Dendritic cell treated with granulocyte-macrophage colony-stimulating factor and Interleukin-4, amounts not matched to agents 40 ng/mL and 50 ng/mL, for 4 days (primary cell): Measurements from ENCODE around the gene PRPSAP2.

Source experiments
- H3K27ac Mint-ChIP-seq: one replicate; pipeline ENCODE4 v1.8.0; 2022; ENCODE audit warnings: mild to moderate bottlenecking, mixed read lengths
- H3K27me3 Mint-ChIP-seq: one replicate; pipeline ENCODE4 v1.8.0; 2022; ENCODE audit warnings: mild to moderate bottlenecking, mixed read lengths
- H3K36me3 Mint-ChIP-seq: one replicate; pipeline ENCODE4 v1.8.0; 2022; ENCODE audit warnings: low read depth, mixed read lengths
- H3K4me1 Mint-ChIP-seq: one replicate; pipeline ENCODE4 v1.8.0; 2022; ENCODE audit warnings: low read depth, mixed read lengths
- H3K4me3 Mint-ChIP-seq: one replicate; pipeline ENCODE4 v1.8.0; 2022; ENCODE audit warnings: mild to moderate bottlenecking, moderate library complexity, mixed read lengths
- H3K9me3 Mint-ChIP-seq: one replicate; pipeline ENCODE4 v1.8.0; 2022; ENCODE audit warnings: mixed read lengths
- intact Hi-C: fragments of 100-400 bp; cut with micrococcal nuclease; formaldehyde crosslinking; loops from one replicate; pipeline ENCODE4 v1.15.0; 2022

Gene PRPSAP2

DNA sequence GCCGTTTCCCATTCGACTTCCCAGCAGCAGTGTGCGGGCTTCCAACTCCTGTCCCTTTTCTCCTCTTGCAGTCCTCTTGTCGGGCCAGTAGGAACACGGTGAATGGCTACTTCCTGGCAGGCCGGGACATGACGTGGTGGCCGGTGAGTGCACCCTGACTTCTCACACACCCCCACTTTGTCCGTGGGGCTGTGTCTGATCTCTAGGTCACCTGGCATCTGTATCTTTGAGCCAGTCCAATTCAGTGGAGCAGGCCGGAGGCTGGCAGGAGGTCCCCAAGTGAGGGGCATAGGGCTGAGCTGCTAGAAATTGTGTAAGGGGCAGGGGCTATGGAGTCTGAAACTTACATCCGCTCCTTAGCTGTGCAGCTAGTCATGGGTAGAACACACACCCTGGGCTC lies 100.7 kb downstream of the PRPSAP2 start:
- H3K36me3 Mint-ChIP-seq: no peaks in the 10 kb centered on the region
- H3K9me3 Mint-ChIP-seq: no peaks in the 10 kb centered on the region
- H3K27me3 Mint-ChIP-seq: peaks cover 4% of the 10 kb centered on the region
- intact Hi-C loops: no loop called here
- no peak overlapping the region for H3K4me3 Mint-ChIP-seq
- no peaks in the 10 kb centered on the region for H3K4me1 Mint-ChIP-seq
- no peak overlapping the region for H3K27ac Mint-ChIP-seq

DNA sequence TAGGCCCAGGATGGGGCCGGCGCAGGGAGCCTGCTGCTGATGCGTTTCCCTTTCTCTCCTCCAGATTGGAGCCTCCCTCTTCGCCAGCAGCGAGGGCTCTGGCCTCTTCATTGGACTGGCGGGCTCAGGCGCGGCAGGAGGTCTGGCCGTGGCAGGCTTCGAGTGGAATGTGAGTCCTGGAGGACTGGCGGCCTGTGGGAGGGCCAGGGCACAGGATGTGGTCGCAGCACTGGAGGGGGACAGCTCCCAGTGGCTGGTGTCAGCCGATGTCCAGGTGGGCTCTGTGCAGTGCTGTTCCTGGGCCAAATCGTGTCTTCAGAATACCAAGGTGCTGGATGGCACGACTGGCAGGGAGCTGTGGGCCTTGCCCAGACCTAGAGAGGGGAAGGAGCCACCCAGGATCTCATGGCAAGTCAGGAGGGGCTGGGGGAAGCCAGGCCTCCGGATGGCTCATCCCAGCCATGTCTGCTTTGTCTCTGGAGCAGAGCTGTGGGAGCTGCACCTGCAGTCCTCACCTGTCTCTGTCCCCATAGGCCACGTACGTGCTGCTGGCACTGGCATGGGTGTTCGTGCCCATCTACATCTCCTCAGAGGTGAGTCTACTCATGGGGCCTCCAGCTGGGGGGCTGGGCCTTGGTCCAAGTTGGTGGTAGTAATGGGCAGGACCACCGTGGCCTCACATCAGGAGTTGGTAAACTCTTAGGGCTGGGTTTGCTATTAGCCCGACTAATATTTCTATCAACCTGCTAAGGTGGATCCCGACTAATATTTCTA lies 101.3 kb downstream of the PRPSAP2 start:
- no peaks in the 10 kb centered on the region for H3K36me3 Mint-ChIP-seq
- no peaks in the 10 kb centered on the region for H3K9me3 Mint-ChIP-seq
- intact Hi-C loops: no loop called here
- no peak overlapping the region for H3K4me3 Mint-ChIP-seq
- no peaks in the 10 kb centered on the region for H3K4me1 Mint-ChIP-seq
- no peak overlapping the region for H3K27ac Mint-ChIP-seq
- peaks cover 4% of the 10 kb centered on the region for H3K27me3 Mint-ChIP-seq

DNA sequence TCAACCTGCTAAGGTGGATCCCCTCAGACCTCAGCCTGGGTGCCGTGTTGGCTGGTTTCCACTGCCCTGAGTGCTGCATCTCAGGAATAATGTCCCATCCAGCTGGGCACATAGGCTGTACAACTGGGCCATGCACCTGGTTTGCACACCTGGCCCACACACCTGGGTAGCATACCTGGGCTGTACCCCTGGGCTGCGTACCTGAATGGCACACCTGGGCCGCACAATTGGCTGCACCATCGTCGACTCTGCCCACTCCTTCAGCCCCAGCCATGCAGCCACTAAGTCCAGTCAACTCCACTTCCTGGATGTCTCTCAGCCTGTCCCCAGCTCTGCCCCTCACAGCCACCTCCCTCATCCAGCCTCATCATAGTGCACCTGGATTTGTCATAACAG lies 101.9 kb downstream of the PRPSAP2 start:
- peaks cover 4% of the 10 kb centered on the region for H3K27me3 Mint-ChIP-seq
- intact Hi-C loops: no loop called here
- no peaks in the 10 kb centered on the region for H3K36me3 Mint-ChIP-seq

GRCh38 chr17:18960241-18960665 lies 102.3 kb downstream of the PRPSAP2 start:
- no peaks in the 10 kb centered on the region for H3K9me3 Mint-ChIP-seq
- H3K27ac Mint-ChIP-seq: no peak overlapping the region
- no peaks in the 10 kb centered on the region for H3K36me3 Mint-ChIP-seq
- H3K4me3 Mint-ChIP-seq: no peak overlapping the region
- peaks cover 4% of the 10 kb centered on the region for H3K27me3 Mint-ChIP-seq
- peaks cover 5% of the 10 kb centered on the region for H3K4me1 Mint-ChIP-seq
- intact Hi-C loops: no loop called here

More for the DNA sequence above, 101.9 kb downstream of the PRPSAP2 start:
- no peak overlapping the region for H3K27ac Mint-ChIP-seq
- H3K4me1 Mint-ChIP-seq: peaks cover under 1% of the 10 kb centered on the region
- H3K9me3 Mint-ChIP-seq: no peaks in the 10 kb centered on the region
- no peak overlapping the region for H3K4me3 Mint-ChIP-seq

- Mint-ChIP-seq H3K36me3 (no peaks in the 10 kb centered on the region), H3K4me1 (peaks cover 5% of the 10 kb centered on the region), H3K9me3 (no peaks in the 10 kb centered on the region), H3K27ac (no peak overlapping the region), H3K4me3 (no peak overlapping the region), H3K27me3 (peaks cover 4% of the 10 kb centered on the region)
- intact Hi-C loops: no loop called here
Observed at GRCh38 chr17:18960803-18961511, 103.0 kb downstream of the PRPSAP2 start.

DNA sequence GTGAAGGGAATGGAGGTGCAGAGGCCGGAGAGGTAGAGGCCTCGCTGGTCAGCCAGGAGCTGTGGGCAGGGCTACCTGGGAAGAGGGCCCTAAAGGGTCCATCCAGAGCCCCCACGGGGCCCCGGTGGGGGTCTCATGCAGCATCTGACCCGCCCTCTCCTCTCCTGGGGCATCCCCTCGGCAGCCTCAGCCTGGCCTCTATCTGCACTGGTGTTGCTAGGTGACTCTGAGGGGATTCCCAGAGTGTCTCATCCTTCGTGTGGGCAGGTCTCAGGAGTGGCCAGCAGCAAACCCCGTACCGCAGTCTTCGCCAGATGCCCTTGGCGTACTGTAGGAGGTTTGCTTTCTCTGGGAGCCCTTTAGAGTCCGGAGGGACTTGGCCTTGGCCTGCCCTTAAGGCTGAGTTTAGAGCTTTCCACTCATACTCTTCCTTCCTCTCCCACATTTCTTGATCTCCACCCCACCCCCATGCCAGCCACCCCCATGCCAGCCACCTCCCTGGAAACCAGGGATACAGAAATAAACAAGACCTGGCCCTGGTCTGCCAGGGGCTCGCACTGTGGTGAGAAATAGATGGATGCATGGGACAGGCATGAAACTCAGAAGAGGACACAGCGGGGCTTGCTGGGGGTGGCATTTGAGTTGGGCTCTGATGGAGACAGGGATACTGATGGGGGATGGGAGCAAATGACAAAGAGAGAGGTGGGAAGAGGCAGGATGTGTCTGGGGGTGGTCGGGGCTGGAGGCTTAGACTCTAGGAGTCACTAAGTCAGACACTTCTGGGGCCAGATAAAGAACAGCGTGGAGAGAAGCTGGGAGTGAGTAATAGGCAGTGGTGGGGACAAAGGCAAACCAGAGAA lies 103.9 kb downstream of the PRPSAP2 start:
- Mint-ChIP-seq H3K27me3 (peaks cover 4% of the 10 kb centered on the region), H3K9me3 (no peaks in the 10 kb centered on the region), H3K4me1 (peaks cover 5% of the 10 kb centered on the region), H3K27ac (no peak overlapping the region), H3K36me3 (no peaks in the 10 kb centered on the region), H3K4me3 (no peak overlapping the region)
- intact Hi-C loops: no loop called here

DNA sequence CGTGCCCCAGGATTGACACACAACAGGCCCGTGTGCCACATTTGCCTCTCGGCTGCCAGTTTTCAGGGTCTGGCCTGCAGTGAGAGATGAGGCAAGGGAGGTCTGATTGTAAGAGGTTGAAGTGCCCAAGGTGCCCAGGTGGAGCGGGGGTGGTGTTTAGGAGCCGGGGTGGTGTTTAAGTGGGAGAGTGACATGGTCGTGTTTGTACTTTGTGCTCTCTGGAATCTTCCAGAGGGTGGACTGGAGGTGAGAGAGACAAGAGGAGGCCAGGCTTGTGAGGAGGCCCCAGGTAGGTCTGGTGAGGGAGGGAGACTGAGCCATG lies 104.5 kb downstream of the PRPSAP2 start:
- intact Hi-C loops: no loop called here
- Mint-ChIP-seq H3K9me3 (no peaks in the 10 kb centered on the region), H3K27ac (no peak overlapping the region), H3K4me3 (no peak overlapping the region), H3K27me3 (peaks cover 4% of the 10 kb centered on the region), H3K36me3 (no peaks in the 10 kb centered on the region), H3K4me1 (peaks cover 5% of the 10 kb centered on the region)

DNA sequence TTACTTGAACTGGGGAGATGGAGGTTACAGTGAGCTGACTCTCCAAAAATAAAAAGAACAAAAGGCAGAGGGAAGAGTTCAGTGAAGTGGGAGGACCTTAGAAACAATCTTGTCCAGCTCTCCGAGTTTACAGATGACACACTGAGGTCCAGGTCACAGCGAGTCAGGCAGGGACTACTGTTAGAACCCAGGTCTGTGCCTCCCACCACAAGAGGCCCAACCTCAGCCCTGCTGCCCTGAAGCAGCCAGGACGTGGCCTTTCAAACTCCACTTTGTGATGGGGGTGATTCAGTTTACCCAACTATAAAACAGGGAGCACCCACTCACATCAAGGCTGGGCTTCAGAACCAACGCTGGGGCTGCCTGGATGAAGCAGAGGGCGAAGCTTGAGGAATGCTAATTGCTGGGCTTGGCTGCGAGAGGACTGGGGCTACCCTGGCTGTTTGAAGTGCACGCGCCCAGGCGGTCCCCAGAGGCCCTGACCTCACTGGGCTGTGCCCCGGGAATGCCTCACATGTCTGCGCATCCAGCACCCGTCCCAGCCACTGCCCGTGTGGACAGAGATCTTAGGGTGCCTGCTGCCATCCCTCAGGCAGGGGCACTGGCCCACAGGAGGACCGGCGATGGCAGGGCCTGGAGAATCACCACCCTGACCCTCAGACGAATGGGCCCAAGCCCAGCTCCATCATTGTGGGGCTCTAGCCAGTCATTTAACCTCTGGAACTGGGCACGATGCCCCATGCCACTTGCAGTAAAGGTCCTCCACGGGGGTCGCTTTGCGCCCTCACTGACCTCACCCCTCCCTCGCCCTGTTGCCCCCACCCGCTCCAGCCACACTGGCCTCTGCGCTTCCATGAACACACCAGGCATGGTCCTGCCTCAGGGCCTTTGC lies 105.4 kb downstream of the PRPSAP2 start:
- Mint-ChIP-seq H3K4me3 (no peak overlapping the region), H3K27me3 (peaks cover 7% of the 10 kb centered on the region), H3K4me1 (peaks cover 5% of the 10 kb centered on the region), H3K9me3 (no peaks in the 10 kb centered on the region), H3K36me3 (no peaks in the 10 kb centered on the region), H3K27ac (no peak overlapping the region)
- intact Hi-C loops: no loop called here

GRCh38 chr17:18964018-18964351 lies 106.1 kb downstream of the PRPSAP2 start:
- H3K4me3 Mint-ChIP-seq: no peak overlapping the region
- H3K4me1 Mint-ChIP-seq: peaks cover 7% of the 10 kb centered on the region
- no peaks in the 10 kb centered on the region for H3K9me3 Mint-ChIP-seq
- intact Hi-C loops: no loop called here
- no peak overlapping the region for H3K27ac Mint-ChIP-seq
- H3K36me3 Mint-ChIP-seq: no peaks in the 10 kb centered on the region
- peaks cover 8% of the 10 kb centered on the region for H3K27me3 Mint-ChIP-seq

GRCh38 chr17:18964550-18964949 lies 106.6 kb downstream of the PRPSAP2 start:
- Mint-ChIP-seq H3K4me1 (peaks cover 13% of the 10 kb centered on the region), H3K4me3 (no peak overlapping the region), H3K27ac (no peak overlapping the region), H3K9me3 (no peaks in the 10 kb centered on the region), H3K27me3 (peaks cover 11% of the 10 kb centered on the region), H3K36me3 (no peaks in the 10 kb centered on the region)
- intact Hi-C loops: no loop called here

DNA sequence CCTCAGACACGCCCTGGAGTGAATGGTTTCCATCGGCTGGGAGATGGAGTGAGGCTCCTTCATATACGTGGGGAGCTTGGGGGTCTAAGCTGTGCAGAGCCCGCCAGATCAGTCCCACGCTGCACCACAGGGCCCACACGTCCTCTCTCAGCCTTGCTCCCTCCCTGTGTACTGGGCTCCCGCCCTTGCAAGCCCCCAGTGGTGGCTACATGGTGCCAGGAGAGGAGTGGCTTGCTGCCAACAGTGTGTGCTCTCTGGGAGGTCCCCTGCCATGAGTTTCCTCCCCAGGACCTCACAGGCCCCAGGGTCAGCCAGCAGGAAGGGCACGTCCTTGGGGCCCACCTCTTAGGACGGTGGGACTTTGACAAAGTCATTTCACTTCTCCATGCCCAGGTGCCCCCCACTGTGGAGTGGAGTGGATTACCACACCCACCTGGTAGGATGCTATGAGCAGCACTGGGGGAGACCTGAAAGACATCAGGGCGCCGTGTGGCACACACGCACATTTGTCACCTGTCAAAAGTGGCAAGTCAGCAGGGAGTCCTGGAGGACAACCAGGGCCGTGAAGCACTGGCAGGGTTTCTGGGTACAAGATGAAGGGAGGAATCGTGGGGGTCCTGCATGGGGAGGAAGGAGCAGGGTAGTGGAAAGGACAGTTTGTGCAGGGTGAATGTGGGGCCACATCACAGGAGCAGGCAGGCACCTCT lies 107.8 kb downstream of the PRPSAP2 start:
- Mint-ChIP-seq H3K27ac (no peak overlapping the region), H3K27me3 (peaks cover 10% of the 10 kb centered on the region), H3K9me3 (no peaks in the 10 kb centered on the region), H3K4me1 (peaks cover 16% of the 10 kb centered on the region), H3K36me3 (no peaks in the 10 kb centered on the region), H3K4me3 (no peak overlapping the region)
- intact Hi-C loops: no loop called here

GRCh38 chr17:18966831-18967624 lies 109.1 kb downstream of the PRPSAP2 start:
- no peaks in the 10 kb centered on the region for H3K9me3 Mint-ChIP-seq
- no peak overlapping the region for H3K27ac Mint-ChIP-seq
- intact Hi-C loops: no loop called here
- peaks cover 16% of the 10 kb centered on the region for H3K4me1 Mint-ChIP-seq
- no peaks in the 10 kb centered on the region for H3K36me3 Mint-ChIP-seq
- H3K4me3 Mint-ChIP-seq: no peak overlapping the region
- H3K27me3 Mint-ChIP-seq: peaks cover 8% of the 10 kb centered on the region
